Measurements from ENCODE around the gene OR9Q1.
"Not testable (repeated sequence)": the region's sequence is repeated elsewhere in the genome, so short reads cannot be mapped to it uniquely, and the experiment has no call there.

Gene OR9Q1

GRCh38 chr11:57980201-57980600, 43.5 kb upstream of the OR9Q1 start:
- ChIA-PET CTCF (no interaction called here), POLR2A (no interaction called here)
- DNase-seq (ENCODE audit: extremely low spot score): no peak
- TF ChIP-seq ARNT (IDR thresholded peaks at IDR 0.05): no peak
- TF ChIP-seq FOXA1 (IDR thresholded peaks at IDR 0.05): no peak
- TF ChIP-seq TARDBP (IDR thresholded peaks at IDR 0.05): no peak
- no peak for TF ChIP-seq SP1 (IDR thresholded peaks at IDR 0.05)
- no peak for TF ChIP-seq PKNOX1 (IDR thresholded peaks at IDR 0.05)
- TF ChIP-seq BHLHE40 (IDR thresholded peaks at IDR 0.05; ENCODE audit: borderline replicate concordance): no peak
- TF ChIP-seq CTBP1 (IDR thresholded peaks at IDR 0.05; ENCODE audit: borderline replicate concordance): no peak
- TF ChIP-seq ELF4 (IDR thresholded peaks at IDR 0.05): no peak
- no peak for TF ChIP-seq SUZ12 (IDR thresholded peaks at IDR 0.05)
- no peak for TF ChIP-seq NFRKB (IDR thresholded peaks at IDR 0.05)
- TF ChIP-seq L3MBTL2 (conservative IDR thresholded peaks at IDR 0.05): no peak
- TF ChIP-seq ZNF384 (IDR thresholded peaks at IDR 0.05): no peak
- no peak for TF ChIP-seq HDGF (IDR thresholded peaks at IDR 0.05; ENCODE audit: borderline replicate concordance)
- TF ChIP-seq FOXK2 (IDR thresholded peaks at IDR 0.05): no peak
- no peak for TF ChIP-seq FOXM1 (IDR thresholded peaks at IDR 0.05; ENCODE audit: borderline replicate concordance)

GRCh38 chr11:57981536-57981935, 42.1 kb upstream of the OR9Q1 start:
- ChIA-PET POLR2A (no interaction called here), CTCF (no interaction called here)
- no peak for DNase-seq (ENCODE audit: extremely low spot score)
- TF ChIP-seq ELF4 (IDR thresholded peaks at IDR 0.05): no peak
- no peak for TF ChIP-seq PKNOX1 (IDR thresholded peaks at IDR 0.05)
- no peak for TF ChIP-seq LEF1 (IDR thresholded peaks at IDR 0.05; ENCODE audit: borderline replicate concordance)
- no peak for TF ChIP-seq SUZ12 (IDR thresholded peaks at IDR 0.05)
- TF ChIP-seq CTBP1 (IDR thresholded peaks at IDR 0.05; ENCODE audit: borderline replicate concordance): no peak
- TF ChIP-seq FOXM1 (IDR thresholded peaks at IDR 0.05; ENCODE audit: borderline replicate concordance): no peak
- TF ChIP-seq BHLHE40 (IDR thresholded peaks at IDR 0.05; ENCODE audit: borderline replicate concordance): no peak

- no peak for DNase-seq (ENCODE audit: extremely low spot score)
- POLR2A ChIA-PET: no interaction called here
- TF ChIP-seq SUZ12 (IDR thresholded peaks at IDR 0.05) (no peak), LEF1 (IDR thresholded peaks at IDR 0.05; ENCODE audit: borderline replicate concordance) (no peak), FOXK2 (IDR thresholded peaks at IDR 0.05) (no peak), FOXM1 (IDR thresholded peaks at IDR 0.05; ENCODE audit: borderline replicate concordance) (no peak), L3MBTL2 (conservative IDR thresholded peaks at IDR 0.05) (no peak), ELF4 (IDR thresholded peaks at IDR 0.05) (no peak), HDGF (IDR thresholded peaks at IDR 0.05; ENCODE audit: borderline replicate concordance) (no peak), FOXA1 (IDR thresholded peaks at IDR 0.05) (no peak), TARDBP (IDR thresholded peaks at IDR 0.05) (no peak), ZNF384 (IDR thresholded peaks at IDR 0.05) (no peak), PKNOX1 (IDR thresholded peaks at IDR 0.05) (no peak), ARNT (IDR thresholded peaks at IDR 0.05) (no peak), CTBP1 (IDR thresholded peaks at IDR 0.05; ENCODE audit: borderline replicate concordance) (no peak), SP1 (IDR thresholded peaks at IDR 0.05) (no peak), BHLHE40 (IDR thresholded peaks at IDR 0.05; ENCODE audit: borderline replicate concordance) (no peak), NFRKB (IDR thresholded peaks at IDR 0.05) (no peak)
- CTCF ChIA-PET: no interaction called here
Measured at GRCh38 chr11:57982776-57983175, 40.9 kb upstream of the OR9Q1 start.

- TF ChIP-seq HDGF (IDR thresholded peaks at IDR 0.05; ENCODE audit: borderline replicate concordance) (no peak), PKNOX1 (IDR thresholded peaks at IDR 0.05) (no peak), SP1 (IDR thresholded peaks at IDR 0.05) (no peak), FOXM1 (IDR thresholded peaks at IDR 0.05; ENCODE audit: borderline replicate concordance) (no peak), TARDBP (IDR thresholded peaks at IDR 0.05) (no peak), FOXA1 (IDR thresholded peaks at IDR 0.05) (no peak), BHLHE40 (IDR thresholded peaks at IDR 0.05; ENCODE audit: borderline replicate concordance) (no peak), ARNT (IDR thresholded peaks at IDR 0.05) (no peak), L3MBTL2 (conservative IDR thresholded peaks at IDR 0.05) (no peak), FOXK2 (IDR thresholded peaks at IDR 0.05) (no peak), NFRKB (IDR thresholded peaks at IDR 0.05) (no peak), ZNF384 (IDR thresholded peaks at IDR 0.05) (no peak), LEF1 (IDR thresholded peaks at IDR 0.05; ENCODE audit: borderline replicate concordance) (no peak), SUZ12 (IDR thresholded peaks at IDR 0.05) (no peak), CTBP1 (IDR thresholded peaks at IDR 0.05; ENCODE audit: borderline replicate concordance) (no peak), ELF4 (IDR thresholded peaks at IDR 0.05) (no peak)
- POLR2A ChIA-PET: no interaction called here
- no peak for DNase-seq (ENCODE audit: extremely low spot score)
- CTCF ChIA-PET: no interaction called here
Measured at GRCh38 chr11:57983191-57983590, 40.5 kb upstream of the OR9Q1 start.

- POLR2A ChIA-PET; CTCF ChIA-PET; DNase-seq (ENCODE audit: extremely low spot score): not testable (repeated sequence)
Measured at GRCh38 chr11:57999523-57999922, 24.2 kb upstream of the OR9Q1 start.

GRCh38 chr11:58000021-58000420, 23.7 kb upstream of the OR9Q1 start:
- POLR2A ChIA-PET; CTCF ChIA-PET; DNase-seq (ENCODE audit: extremely low spot score): not testable (repeated sequence)

Data from HEK293T (cell line).